Measurements from ENCODE around the gene TEX50.
"Not testable (repeated sequence)": the region's sequence is repeated elsewhere in the genome, so short reads cannot be mapped to it uniquely, and the experiment has no call there.

The TEX50 gene, protein sequence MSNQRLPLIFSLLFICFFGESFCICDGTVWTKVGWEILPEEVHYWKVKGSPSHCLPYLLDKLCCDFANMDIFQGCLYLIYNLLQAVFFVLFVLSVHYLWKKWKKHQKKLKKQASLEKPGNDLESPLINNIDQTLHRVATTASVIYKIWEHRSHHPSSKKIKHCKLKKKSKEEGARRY

DNA sequence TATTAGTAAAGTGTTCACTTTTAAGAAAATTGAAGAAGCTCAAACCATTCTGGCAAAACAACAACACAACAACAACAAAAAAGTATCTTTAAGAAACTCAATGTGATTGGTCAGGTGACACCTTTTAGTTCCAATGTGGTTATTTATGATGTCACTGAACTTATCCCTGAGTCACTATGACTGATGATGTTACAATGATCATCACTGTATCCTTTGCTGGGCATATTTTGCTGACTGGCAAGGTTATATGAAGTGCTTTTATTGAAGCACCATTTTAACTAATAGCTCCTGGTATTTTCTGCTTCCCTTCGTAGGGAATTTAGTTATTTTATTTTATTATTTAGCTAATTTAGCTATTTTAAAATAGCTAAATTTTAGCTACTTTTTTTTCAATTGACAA, at the start of gene TEX50:
TEX50 (plus strand) TSS at position 223 of the 400 bp plus-strand sequence. CDS start 184 bp downstream, outside the sequence.
- DNase-seq: no peak

GRCh38 chr1:173590557-173590956, 44.6 kb upstream of the TEX50 start:
- no peak for DNase-seq

GRCh38 chr1:173591138-173591537, 44.0 kb upstream of the TEX50 start:
- DNase-seq: not testable (repeated sequence)

DNA sequence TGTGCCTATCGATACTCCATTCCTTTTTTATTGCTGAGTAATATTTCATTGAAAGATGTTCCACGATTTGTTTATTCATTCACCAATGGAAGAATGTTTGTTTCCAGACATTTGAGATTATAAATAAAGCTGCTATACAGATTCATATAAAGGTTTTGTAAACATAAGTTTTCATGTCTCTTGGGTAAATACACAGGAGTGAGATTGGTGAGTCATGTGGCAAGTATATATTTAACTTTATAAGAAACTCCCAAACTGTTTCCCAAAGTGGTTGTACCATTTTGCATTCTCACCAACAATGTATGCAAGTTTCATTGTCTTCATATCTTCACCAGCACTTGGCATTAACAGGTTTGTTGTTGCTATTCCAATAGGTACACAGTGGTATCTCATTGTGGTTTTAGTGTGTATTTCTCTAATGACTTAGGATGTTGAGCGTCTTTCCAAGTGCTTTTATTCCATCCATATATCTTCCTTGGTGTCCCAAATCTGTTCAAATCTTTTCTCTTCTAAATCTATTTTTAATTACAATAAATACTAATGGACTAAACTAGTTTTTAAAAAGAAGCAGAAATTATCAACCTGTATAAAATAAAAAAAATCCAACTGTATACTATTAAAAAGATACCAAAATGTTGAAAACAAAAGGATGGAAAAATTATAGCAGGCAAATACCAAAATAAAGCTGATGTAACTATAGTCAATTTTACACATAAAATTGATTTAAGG, 38.9 kb upstream of the TEX50 start:
- no peak for DNase-seq

DNA sequence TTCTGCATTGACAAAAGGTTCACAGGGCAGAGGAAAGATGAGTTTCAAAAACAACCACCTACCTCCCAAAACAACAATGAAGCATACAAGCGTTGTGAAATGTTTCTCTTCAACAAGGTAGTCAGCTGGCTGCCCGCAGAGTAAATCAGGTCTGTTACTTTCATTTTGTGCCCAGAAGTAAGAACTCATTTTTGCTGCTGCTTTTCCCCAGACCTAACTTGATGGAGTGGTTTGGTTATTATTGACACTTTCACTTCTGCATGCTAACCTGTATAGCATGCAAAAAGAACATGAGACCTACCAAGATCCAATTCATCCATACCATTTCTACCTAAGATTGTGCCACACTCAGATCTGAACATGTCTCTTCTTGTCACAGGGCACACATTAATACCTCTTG, 33.5 kb upstream of the TEX50 start:
- DNase-seq: no peak

- DNase-seq: no peak
Measured at GRCh38 chr1:173603056-173603591, 32.0 kb upstream of the TEX50 start, which contains the start of gene SLC9C2. Gene SLC9C2 (minus strand): TSS chr1:173603072. CDS start chr1:173601776, 1,296 bp downstream.

DNA sequence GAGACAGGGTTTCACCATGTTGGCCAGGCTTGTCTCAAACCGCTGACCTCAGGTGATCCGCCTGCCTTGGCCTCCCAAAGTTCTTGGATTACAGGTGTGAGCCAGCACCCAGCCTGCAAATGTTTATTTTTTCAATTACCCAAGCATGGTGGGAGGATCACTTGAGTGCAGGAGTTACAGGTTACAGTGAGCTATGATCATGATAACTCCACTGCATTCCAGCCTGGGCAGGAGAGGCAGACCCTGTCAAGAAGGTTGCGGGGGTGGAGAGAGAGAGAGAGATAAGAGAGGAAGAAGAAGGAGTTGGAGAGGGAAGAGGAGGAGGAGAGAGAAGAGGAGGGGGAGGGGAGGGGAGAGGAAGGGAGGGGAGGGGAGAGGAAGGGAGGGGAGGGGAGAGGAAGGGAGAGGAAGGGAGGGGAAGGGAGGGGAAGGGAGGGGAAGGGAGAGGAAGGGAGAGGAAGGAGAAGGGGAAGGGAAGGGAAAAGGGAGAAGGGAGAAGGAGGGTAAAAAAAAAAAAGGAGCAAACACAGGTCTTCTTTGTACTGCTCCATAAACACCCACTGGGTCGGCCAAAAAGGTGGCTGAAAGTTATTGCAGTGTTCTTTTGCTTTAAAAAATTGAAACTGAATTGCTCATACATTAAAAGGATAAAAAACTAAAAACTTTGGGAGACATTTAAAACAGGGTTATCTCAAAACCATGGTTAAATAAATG, 26.5 kb upstream of the TEX50 start:
- DNase-seq: no peak

- not testable (repeated sequence) for DNase-seq
Measured at GRCh38 chr1:173613086-173613485, 22.1 kb upstream of the TEX50 start.

DNA sequence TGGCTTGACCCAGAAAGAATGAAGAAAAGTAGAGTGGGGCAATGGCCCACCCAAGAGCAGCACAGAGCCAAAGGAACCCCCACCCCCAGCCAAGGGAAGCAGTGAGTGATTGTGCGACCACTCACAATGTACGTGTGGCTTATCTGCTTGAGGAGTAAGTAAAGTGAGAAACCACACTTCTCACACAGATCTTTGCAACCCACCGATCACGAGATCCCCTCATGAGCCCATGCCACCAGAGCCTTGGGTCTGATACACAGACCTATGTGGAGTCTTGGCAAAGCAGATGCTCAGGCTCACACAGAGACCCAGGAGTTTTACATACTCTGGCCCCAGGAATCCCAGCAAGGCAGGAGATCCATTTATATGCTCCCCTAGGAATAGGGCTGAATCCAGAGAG, 18.3 kb upstream of the TEX50 start:
- DNase-seq: no peak

DNA sequence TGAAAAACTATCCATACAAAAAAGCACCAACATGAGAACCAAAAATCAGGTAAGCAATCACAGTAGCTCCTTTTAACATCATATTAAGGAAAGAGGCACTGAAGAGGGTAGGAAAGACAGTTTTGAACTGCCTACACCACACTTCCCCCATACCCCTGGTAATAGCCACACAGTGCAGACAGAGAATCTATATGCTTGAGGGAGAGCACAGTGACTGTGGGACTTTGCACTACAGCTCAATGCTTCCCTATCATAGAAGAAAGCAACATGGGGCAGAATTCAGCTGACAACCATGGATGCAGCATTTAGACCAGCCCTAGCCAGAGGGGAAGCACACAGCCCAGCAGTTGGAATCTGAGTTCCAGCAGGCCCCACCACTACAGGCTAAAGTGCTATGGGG, 7.9 kb upstream of the TEX50 start:
- no peak for DNase-seq

GRCh38 chr1:173628888-173629287, 6.2 kb upstream of the TEX50 start:
- DNase-seq: no peak

- DNase-seq: not testable (repeated sequence)
Measured at GRCh38 chr1:173637236-173638042, 2.3 kb downstream of the TEX50 start.

GRCh38 chr1:173638043-173639021, 3.2 kb downstream of the TEX50 start:
- DNase-seq: no peak

- no peak for DNase-seq
Measured at GRCh38 chr1:173639102-173639501, 4.0 kb downstream of the TEX50 start.

DNA sequence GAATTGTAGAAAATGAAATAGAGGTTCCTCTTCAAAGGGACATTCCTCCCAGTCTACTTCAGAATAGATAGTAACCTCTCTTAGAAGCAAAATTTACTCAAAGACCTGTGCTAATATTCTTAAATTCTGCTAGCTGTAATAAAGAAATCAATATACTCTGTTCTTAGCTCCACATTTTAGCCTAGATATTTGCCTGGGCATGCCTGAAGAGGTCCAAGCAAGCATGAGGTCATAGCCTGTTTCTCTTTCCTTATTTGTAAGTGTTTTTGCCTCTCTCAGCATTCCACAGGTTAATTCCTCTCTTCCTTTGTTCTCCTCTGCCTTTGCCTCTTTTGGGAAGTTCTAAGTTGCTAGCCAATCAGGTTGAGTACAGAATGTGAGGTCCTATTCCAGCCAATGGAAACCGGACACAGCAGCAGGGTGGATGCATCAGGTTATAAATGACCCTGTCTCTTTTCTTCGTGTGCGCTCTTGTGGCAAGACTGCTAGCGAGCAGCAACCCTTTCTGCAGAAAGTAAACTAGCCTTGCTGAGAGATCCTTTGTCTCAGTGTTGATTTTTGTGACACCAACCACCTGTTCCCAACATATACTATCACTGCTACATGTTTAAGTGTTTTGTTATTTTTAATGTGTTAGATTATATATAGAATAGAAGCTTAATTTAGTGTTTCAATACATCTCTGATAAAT, 7.5 kb downstream of the TEX50 start:
- not testable (repeated sequence) for DNase-seq

- no peak for DNase-seq
Measured at GRCh38 chr1:173646656-173647055, 11.5 kb downstream of the TEX50 start.

DNA sequence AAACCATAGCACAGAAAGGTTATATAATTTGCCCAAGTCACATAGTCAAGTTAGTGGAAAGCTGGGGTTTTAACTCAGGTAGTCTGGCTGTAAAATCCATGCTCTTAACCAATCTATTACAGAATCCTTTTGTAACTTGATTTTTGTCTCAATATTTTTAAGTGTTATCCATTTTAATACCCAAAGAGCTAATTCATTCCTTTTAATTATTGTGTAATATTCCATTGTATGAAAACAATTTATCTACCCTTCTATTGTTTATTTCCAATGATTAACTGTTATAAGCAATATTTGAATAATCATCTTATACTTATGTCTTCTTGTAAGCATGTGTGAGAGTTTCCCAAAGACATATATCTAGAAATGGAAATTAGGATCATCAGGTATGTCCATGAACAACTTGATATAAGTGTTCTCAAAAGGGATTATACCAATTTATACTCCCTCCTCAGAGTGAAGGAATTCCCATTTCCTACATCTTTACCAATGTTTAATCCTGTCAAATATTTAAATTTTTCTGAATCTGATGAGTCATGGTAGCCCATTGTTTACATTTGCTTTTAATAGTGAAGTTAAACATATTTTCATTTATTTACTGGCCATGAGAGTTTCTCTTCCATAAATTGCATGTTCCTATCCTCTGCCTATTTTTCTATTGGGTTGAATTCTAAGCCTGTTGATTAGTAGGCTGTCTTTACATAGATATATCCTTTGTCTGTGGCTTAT, 13.9 kb downstream of the TEX50 start:
- no peak for DNase-seq

DNA sequence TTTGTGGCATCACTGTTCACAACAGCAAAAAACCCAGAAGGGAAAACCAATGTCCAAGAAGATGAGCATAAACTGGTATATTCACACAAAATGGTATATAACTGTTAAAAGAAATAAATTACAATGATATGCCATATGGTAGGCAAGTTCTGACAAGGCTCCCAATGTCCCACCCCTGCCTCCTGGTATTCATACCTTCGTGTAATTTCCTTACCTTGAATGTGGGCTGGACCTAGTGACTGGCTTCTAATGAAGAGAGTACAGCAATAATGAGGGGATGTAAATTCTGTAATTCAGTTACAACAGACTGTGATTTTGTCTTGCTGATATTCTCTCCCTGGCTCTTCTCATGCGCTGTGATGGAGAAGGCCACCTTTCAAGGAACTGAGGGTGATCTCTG, 25.2 kb downstream of the TEX50 start:
- no peak for DNase-seq

DNA sequence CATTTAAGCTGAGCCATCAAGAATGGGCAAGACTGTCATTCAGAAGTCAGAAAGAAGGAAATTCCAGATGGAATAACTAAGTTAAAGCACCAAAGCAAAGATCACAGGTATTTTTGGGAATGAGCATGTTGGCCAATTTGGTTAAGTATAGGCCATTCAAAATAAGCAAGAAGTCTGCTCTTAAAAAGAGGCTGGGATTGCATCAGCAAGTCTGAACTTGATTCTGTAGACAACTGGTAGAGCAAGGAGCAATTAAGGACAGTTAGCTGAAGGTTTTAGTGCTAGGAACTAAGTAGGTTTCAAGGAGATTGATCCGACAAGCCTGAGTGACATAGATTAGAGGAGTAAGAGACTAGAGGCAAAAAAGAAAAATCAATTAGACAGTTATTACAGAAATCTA, 26.1 kb downstream of the TEX50 start:
- DNase-seq: no peak

DNA sequence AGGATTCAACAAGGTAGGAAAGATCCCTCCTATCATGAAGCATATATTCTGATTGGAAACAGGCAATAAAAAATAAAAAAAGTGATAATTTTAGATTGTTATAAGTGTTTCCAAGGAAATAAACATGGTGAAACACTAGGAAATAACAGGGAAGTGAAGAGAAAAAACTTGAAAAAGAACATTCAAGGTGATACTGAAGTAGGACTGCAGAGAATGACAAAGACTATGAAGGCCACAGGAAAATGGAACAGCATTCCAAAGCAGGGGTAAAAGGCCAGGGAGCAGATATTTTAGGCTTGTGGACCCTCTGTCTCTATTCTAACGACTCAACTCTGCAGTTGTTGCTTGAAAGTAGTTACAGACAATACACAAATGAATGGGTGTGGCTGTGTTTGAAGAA, 26.6 kb downstream of the TEX50 start:
- DNase-seq: no peak

All from midbrain (tissue), 1 donor.